Neural cell (in vitro differentiated cells): Measurements from ENCODE around the gene TCTN1. TPM values are rescaled to one million over a fixed set of nuclear protein-coding genes. Genes with fewer than 3 reads are reported as not detected.

Experiments
- H2AFZ ChIP-seq: fragments of 200-600, 300-800 bp; sonication (generic), shearing (Covaris generic); 2 replicates; pipeline ENCODE4 v1.6.0; 2014; ENCODE audit warnings: low read depth, mild to moderate bottlenecking, antibody characterized with exemption, low read length, moderate library complexity
- H3F3A ChIP-seq: fragments of 200-600 bp; shearing (Covaris generic); 2 replicates; pipeline ENCODE4 v1.6.1; 2016; ENCODE audit warnings: mild to moderate bottlenecking, moderate library complexity, mixed read lengths, antibody characterized with exemption, low read length; ENCODE audit not compliant: insufficient read depth, poor library complexity, severe bottlenecking
- H3K27ac ChIP-seq: fragments of 200-600, 300-800 bp; sonication (generic), shearing (Covaris generic); 2 replicates; pipeline ENCODE4 v1.5.1; 2014; ENCODE audit warnings: mild to moderate bottlenecking, low read length, moderate library complexity
- H3K27me3 ChIP-seq: fragments of 300-800, 200-600 bp; sonication (generic), shearing (Covaris generic); 2 replicates; pipeline ENCODE4 v1.6.0; 2014; ENCODE audit warnings: mild to moderate bottlenecking, low read depth, low read length, moderate library complexity; ENCODE audit not compliant: insufficient read depth
- H3K36me3 ChIP-seq: fragments of 300-800, 200-600 bp; sonication (generic), shearing (Covaris generic); 2 replicates; pipeline ENCODE4 v1.5.1; 2014; ENCODE audit warnings: mild to moderate bottlenecking, antibody characterized with exemption, low read length, moderate library complexity; ENCODE audit not compliant: insufficient read depth
- H3K4me2 ChIP-seq: fragments of 300-800, 200-600 bp; sonication (generic), shearing (Covaris generic); 2 replicates; pipeline ENCODE4 v1.6.0; 2014; ENCODE audit warnings: mild to moderate bottlenecking, low read length
- H3K4me3 ChIP-seq: fragments of 300-800, 200-600 bp; sonication (generic), shearing (Covaris generic); 2 replicates; pipeline ENCODE4 v1.5.1; 2014; ENCODE audit warnings: mild to moderate bottlenecking, low read length, moderate library complexity
- H3K79me2 ChIP-seq: fragments of 200-600 bp; shearing (Covaris generic); replicated peaks from 2 replicates; pipeline ENCODE4 v1.6.0; 2014; ENCODE audit warnings: mild to moderate bottlenecking, low read length, moderate library complexity; ENCODE audit not compliant: insufficient read depth
- H3K9ac ChIP-seq: fragments of 300-800, 200-600 bp; sonication (generic), shearing (Covaris generic); 2 replicates; pipeline ENCODE4 v1.6.1; 2016; ENCODE audit warnings: mild to moderate bottlenecking, low read length, mixed read lengths
- H3K9me2 ChIP-seq: fragments of 200-600 bp; shearing (Covaris generic); 2 replicates; pipeline ENCODE4 v1.6.1; 2016; ENCODE audit warnings: mild to moderate bottlenecking, low read length, mixed read lengths; ENCODE audit not compliant: insufficient read depth
- H3K9me3 ChIP-seq: fragments of 200-600, 300-800 bp; sonication (generic), shearing (Covaris generic); 2 replicates; pipeline ENCODE4 v1.6.1; 2016; ENCODE audit warnings: mild to moderate bottlenecking, mixed run types, low read length, moderate library complexity, mixed read lengths
- H4K20me1 ChIP-seq: fragments of 200-600 bp; shearing (Covaris generic); 2 replicates; pipeline ENCODE4 v1.6.1; 2016; ENCODE audit warnings: mild to moderate bottlenecking, mixed run types; ENCODE audit not compliant: insufficient read depth
- EP300 ChIP-seq: fragments of 450-650 bp; conservative IDR thresholded peaks from 2 replicates; pipeline ENCODE4 v1.6.1; 2014; ENCODE audit warnings: antibody characterized with exemption, mild to moderate bottlenecking, moderate library complexity; ENCODE audit not compliant: poor library complexity, severe bottlenecking
- EZH2 ChIP-seq: fragments of 200-600, 300-800 bp; shearing (Covaris generic), sonication (generic); IDR thresholded peaks from 2 replicates; pipeline ENCODE4 v1.6.1; 2014; ENCODE audit warnings: antibody characterized with exemption, low read length, borderline replicate concordance, mild to moderate bottlenecking; ENCODE audit not compliant: insufficient read depth, poor library complexity, severe bottlenecking
- MXI1 ChIP-seq: fragments of 450-650 bp; conservative IDR thresholded peaks from 2 replicates; pipeline ENCODE4 v1.6.1; 2014; ENCODE audit warnings: antibody characterized with exemption, mild to moderate bottlenecking; ENCODE audit not compliant: poor library complexity, severe bottlenecking
- POLR2AphosphoS5 ChIP-seq: IDR thresholded peaks from 2 replicates; pipeline ENCODE4 v1.6.1; 2012
- RAD21 ChIP-seq: fragments of 450-650 bp; conservative IDR thresholded peaks from 2 replicates; pipeline ENCODE4 v1.6.1; 2014; ENCODE audit warnings: antibody characterized with exemption, mild to moderate bottlenecking, moderate library complexity
- SMC3 ChIP-seq: fragments of 450-650 bp; conservative IDR thresholded peaks from 2 replicates; pipeline ENCODE4 v1.6.1; 2014; ENCODE audit warnings: antibody characterized with exemption, mild to moderate bottlenecking, moderate library complexity; ENCODE audit not compliant: poor library complexity
- TAF1 ChIP-seq: IDR thresholded peaks from 2 replicates; pipeline ENCODE4 v1.6.1; 2012; ENCODE audit warnings: low read depth
- polyA plus RNA-seq: library from polyadenylated mRNA; depleted of rRNA; stranded (reverse); fragments of >200 nt; gene quantifications from 2 replicates; pipeline ENCODE4 v1.2.3, GENCODE V29; 2014
- TF ChIP-seq, protein P1 (sequence below): fragments of 450-650 bp; IDR thresholded peaks from 2 replicates; pipeline ENCODE4 v1.5.1; 2014; ENCODE audit warnings: antibody characterized with exemption, mild to moderate bottlenecking, moderate library complexity; ENCODE audit not compliant: poor library complexity, severe bottlenecking
- TF ChIP-seq, protein P2 (sequence below): IDR thresholded peaks from 2 replicates; pipeline ENCODE4 v1.6.1; 2012; ENCODE audit warnings: borderline replicate concordance

TCTN1 gene
- polyA plus RNA-seq, 1 donor from 2014 or later, result 58.3 TPM

DNA sequence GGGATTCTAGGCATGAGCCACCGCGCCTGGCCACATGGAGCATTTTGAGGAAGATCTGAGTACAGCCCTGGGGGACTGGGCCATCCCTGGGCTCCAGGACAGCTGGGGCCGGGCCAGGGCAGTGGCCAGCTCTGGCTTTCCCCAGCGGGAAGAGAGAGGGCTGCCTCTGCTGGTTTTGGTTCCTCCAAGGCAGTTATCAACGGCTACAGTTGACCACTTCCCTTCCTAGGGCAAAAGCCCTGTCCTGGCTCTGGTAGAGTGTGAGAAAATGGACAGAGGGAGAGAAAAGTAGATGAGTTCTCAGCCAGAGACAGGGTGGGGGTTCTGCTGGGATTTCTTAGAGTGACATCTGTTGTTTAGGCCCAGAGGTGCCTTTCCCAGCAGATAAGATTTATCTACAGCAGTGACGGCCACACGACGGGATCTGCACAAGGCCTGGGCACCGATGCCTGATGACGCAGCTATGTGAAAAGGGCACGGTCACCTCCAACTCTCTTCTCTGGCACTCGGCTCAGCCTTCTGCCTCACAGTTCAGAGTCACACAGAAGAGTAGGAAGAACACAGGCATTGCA is 80.5 kb downstream of the TCTN1 start:
- Histone ChIP-seq H3K4me2 (no peak overlapping the region), H3K27ac (no peak overlapping the region), H3K36me3 (no peaks in the 10 kb centered on the region), H3K9me2 (no peaks in the 10 kb centered on the region), H3K27me3 (peaks cover 3% of the 10 kb centered on the region), H3K9ac (no peak overlapping the region), H4K20me1 (no peaks in the 10 kb centered on the region), H2AFZ (no peak overlapping the region), H3K4me3 (no peak overlapping the region), H3F3A (no peaks in the 10 kb centered on the region), H3K9me3 (no peaks in the 10 kb centered on the region), H3K79me2 (no peaks in the 10 kb centered on the region)
- TF ChIP-seq TAF1, result no peak
- TF ChIP-seq EZH2, result no peak
- no peak for TF ChIP-seq MXI1
- TF ChIP-seq, protein P1, sequence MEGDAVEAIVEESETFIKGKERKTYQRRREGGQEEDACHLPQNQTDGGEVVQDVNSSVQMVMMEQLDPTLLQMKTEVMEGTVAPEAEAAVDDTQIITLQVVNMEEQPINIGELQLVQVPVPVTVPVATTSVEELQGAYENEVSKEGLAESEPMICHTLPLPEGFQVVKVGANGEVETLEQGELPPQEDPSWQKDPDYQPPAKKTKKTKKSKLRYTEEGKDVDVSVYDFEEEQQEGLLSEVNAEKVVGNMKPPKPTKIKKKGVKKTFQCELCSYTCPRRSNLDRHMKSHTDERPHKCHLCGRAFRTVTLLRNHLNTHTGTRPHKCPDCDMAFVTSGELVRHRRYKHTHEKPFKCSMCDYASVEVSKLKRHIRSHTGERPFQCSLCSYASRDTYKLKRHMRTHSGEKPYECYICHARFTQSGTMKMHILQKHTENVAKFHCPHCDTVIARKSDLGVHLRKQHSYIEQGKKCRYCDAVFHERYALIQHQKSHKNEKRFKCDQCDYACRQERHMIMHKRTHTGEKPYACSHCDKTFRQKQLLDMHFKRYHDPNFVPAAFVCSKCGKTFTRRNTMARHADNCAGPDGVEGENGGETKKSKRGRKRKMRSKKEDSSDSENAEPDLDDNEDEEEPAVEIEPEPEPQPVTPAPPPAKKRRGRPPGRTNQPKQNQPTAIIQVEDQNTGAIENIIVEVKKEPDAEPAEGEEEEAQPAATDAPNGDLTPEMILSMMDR, result no peak
- TF ChIP-seq POLR2AphosphoS5, result no peak
- TF ChIP-seq SMC3, result no peak
- TF ChIP-seq RAD21, result no peak
- no peak for TF ChIP-seq EP300
- TF ChIP-seq, protein P2, sequence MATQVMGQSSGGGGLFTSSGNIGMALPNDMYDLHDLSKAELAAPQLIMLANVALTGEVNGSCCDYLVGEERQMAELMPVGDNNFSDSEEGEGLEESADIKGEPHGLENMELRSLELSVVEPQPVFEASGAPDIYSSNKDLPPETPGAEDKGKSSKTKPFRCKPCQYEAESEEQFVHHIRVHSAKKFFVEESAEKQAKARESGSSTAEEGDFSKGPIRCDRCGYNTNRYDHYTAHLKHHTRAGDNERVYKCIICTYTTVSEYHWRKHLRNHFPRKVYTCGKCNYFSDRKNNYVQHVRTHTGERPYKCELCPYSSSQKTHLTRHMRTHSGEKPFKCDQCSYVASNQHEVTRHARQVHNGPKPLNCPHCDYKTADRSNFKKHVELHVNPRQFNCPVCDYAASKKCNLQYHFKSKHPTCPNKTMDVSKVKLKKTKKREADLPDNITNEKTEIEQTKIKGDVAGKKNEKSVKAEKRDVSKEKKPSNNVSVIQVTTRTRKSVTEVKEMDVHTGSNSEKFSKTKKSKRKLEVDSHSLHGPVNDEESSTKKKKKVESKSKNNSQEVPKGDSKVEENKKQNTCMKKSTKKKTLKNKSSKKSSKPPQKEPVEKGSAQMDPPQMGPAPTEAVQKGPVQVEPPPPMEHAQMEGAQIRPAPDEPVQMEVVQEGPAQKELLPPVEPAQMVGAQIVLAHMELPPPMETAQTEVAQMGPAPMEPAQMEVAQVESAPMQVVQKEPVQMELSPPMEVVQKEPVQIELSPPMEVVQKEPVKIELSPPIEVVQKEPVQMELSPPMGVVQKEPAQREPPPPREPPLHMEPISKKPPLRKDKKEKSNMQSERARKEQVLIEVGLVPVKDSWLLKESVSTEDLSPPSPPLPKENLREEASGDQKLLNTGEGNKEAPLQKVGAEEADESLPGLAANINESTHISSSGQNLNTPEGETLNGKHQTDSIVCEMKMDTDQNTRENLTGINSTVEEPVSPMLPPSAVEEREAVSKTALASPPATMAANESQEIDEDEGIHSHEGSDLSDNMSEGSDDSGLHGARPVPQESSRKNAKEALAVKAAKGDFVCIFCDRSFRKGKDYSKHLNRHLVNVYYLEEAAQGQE, result no peak

- Histone ChIP-seq H3K27ac (no peak overlapping the region), H3K9me2 (no peaks in the 10 kb centered on the region), H3K9ac (no peak overlapping the region), H2AFZ (no peak overlapping the region), H3K9me3 (no peaks in the 10 kb centered on the region), H3F3A (no peaks in the 10 kb centered on the region), H3K79me2 (no peaks in the 10 kb centered on the region), H3K4me3 (no peak overlapping the region), H3K27me3 (no peaks in the 10 kb centered on the region), H3K4me2 (no peak overlapping the region), H3K36me3 (no peaks in the 10 kb centered on the region), H4K20me1 (no peaks in the 10 kb centered on the region)
- TF ChIP-seq EZH2 (no peak), TAF1 (no peak), EP300 (no peak), MXI1 (no peak), POLR2AphosphoS5 (no peak), SMC3 (no peak), RAD21 (no peak)
- TF ChIP-seq, protein P1, result no peak
- TF ChIP-seq, protein P2, result no peak
Observed at GRCh38 chr12:110696283-110696682, 82.4 kb downstream of the TCTN1 start.
